ENCODE measurements around the gene IFT122.
A peak's percentile ranks its signal among the peaks of the same experiment; 100 is the strongest.
"Not testable (repeated sequence)": the region's sequence is repeated elsewhere in the genome, so short reads cannot be mapped to it uniquely, and the experiment has no call there.

The IFT122 gene

GRCh38 chr3:129439817-129440617 is at the start of gene IFT122, which contains the start of gene MBD4:
Gene IFT122, plus strand, starts transcription at chr3:129440224. Its CDS starts 107 bp downstream, at chr3:129440331.
Gene MBD4, minus strand, starts transcription at chr3:129439948. Its CDS starts 115 bp downstream, at chr3:129439833.
- no peaks in the 10 kb centered on the region for H3K27me3 ChIP-seq (replicated peaks; ENCODE audit: control insufficient read depth, insufficient read depth, low read length)

GRCh38 chr3:129391583-129391982 is 48.4 kb upstream of the IFT122 start:
- DNase-seq (ENCODE audit: extremely low read depth, insufficient read length); H3K4me3 ChIP-seq (replicated peaks; ENCODE audit: low read depth, low read length); H3K27me3 ChIP-seq (replicated peaks; ENCODE audit: control insufficient read depth, insufficient read depth, low read length): not testable (repeated sequence)
- peaks cover 28% of the 10 kb centered on the region for H3K36me3 ChIP-seq (ENCODE audit: control insufficient read depth, insufficient read depth, low read length)

More at GRCh38 chr3:129439817-129440617, at the start of gene IFT122, which contains the start of gene MBD4:
- Histone ChIP-seq H3K4me3 (replicated peaks; ENCODE audit: low read depth, low read length) (peak within 1 kb of the TSS; percentile 98), H3K36me3 (ENCODE audit: control insufficient read depth, insufficient read depth, low read length) (no peaks in the 10 kb centered on the region)
- peak; percentile 99 for DNase-seq (ENCODE audit: extremely low read depth, insufficient read length)
- no peak for TF ChIP-seq CTCF (IDR thresholded peaks at IDR 0.05; ENCODE audit: insufficient read depth, low read length, poor library complexity, severe bottlenecking)

- H3K4me3 ChIP-seq (replicated peaks; ENCODE audit: low read depth, low read length); H3K27me3 ChIP-seq (replicated peaks; ENCODE audit: control insufficient read depth, insufficient read depth, low read length); DNase-seq (ENCODE audit: extremely low read depth, insufficient read length): not testable (repeated sequence)
- H3K36me3 ChIP-seq (ENCODE audit: control insufficient read depth, insufficient read depth, low read length): peaks cover 26% of the 10 kb centered on the region
Observed at GRCh38 chr3:129392106-129392887, 47.7 kb upstream of the IFT122 start.

- Histone ChIP-seq H3K4me3 (replicated peaks; ENCODE audit: low read depth, low read length) (no peak overlapping the region), H3K36me3 (ENCODE audit: control insufficient read depth, insufficient read depth, low read length) (peaks cover 24% of the 10 kb centered on the region), H3K27me3 (replicated peaks; ENCODE audit: control insufficient read depth, insufficient read depth, low read length) (no peaks in the 10 kb centered on the region)
- TF ChIP-seq CTCF (IDR thresholded peaks at IDR 0.05; ENCODE audit: insufficient read depth, low read length, poor library complexity, severe bottlenecking): no peak
- no peak for DNase-seq (ENCODE audit: extremely low read depth, insufficient read length)
Observed at GRCh38 chr3:129393271-129393670, 46.8 kb upstream of the IFT122 start.

GRCh38 chr3:129393760-129394564 is 46.1 kb upstream of the IFT122 start:
- not testable (repeated sequence) for DNase-seq (ENCODE audit: extremely low read depth, insufficient read length); H3K27me3 ChIP-seq (replicated peaks; ENCODE audit: control insufficient read depth, insufficient read depth, low read length); H3K4me3 ChIP-seq (replicated peaks; ENCODE audit: low read depth, low read length)
- peaks cover 24% of the 10 kb centered on the region for H3K36me3 ChIP-seq (ENCODE audit: control insufficient read depth, insufficient read depth, low read length)

- peaks cover 11% of the 10 kb centered on the region for H3K36me3 ChIP-seq (ENCODE audit: control insufficient read depth, insufficient read depth, low read length)
- DNase-seq (ENCODE audit: extremely low read depth, insufficient read length): no peak
- H3K4me3 ChIP-seq (replicated peaks; ENCODE audit: low read depth, low read length): peak overlapping the region; percentile 80
Observed at GRCh38 chr3:129398803-129399144, 41.2 kb upstream of the IFT122 start.

More at GRCh38 chr3:129398803-129399144, 41.2 kb upstream of the IFT122 start:
- no peaks in the 10 kb centered on the region for H3K27me3 ChIP-seq (replicated peaks; ENCODE audit: control insufficient read depth, insufficient read depth, low read length)
- no peak for TF ChIP-seq CTCF (IDR thresholded peaks at IDR 0.05; ENCODE audit: insufficient read depth, low read length, poor library complexity, severe bottlenecking)
